22Rv1 (cell line): ENCODE results near the gene SMCO2.

Experiments used
- CTCF ChIP-seq: fragments of 450-650 bp; IDR thresholded peaks from 2 replicates; pipeline ENCODE4 v1.5.1; 2017; ENCODE audit warnings: mild to moderate bottlenecking
- ZFX ChIP-seq: fragments of 450-650 bp; IDR thresholded peaks from 2 replicates; pipeline ENCODE4 v1.6.1; 2017; ENCODE audit warnings: antibody characterized with exemption, borderline replicate concordance

GRCh38 chr12:27422697-27423096 lies 23.8 kb upstream of the SMCO2 start:
- TF ChIP-seq CTCF (no peak), ZFX (no peak)
